Loucy (cell line): ENCODE data around the gene ABCC11.

Experiments used
- H2AFZ ChIP-seq: fragments of 200-600 bp; sonication (generic); 2 replicates; pipeline ENCODE4 v1.6.0; 2016; ENCODE audit warnings: antibody characterized with exemption, mild to moderate bottlenecking, low read length, moderate library complexity
- H3F3A ChIP-seq: fragments of 200-600 bp; 2 replicates; pipeline ENCODE4 v1.6.0; 2016; ENCODE audit warnings: antibody characterized with exemption, low read depth, mild to moderate bottlenecking
- H3K27me3 ChIP-seq: fragments of 200-600 bp; sonication (generic); 2 replicates; pipeline ENCODE4 v1.6.1; 2014; ENCODE audit warnings: low read length, mild to moderate bottlenecking; ENCODE audit not compliant: insufficient read depth, poor library complexity, severe bottlenecking
- H3K36me3 ChIP-seq: fragments of 200-600 bp; sonication (generic); 2 replicates; pipeline ENCODE4 v1.6.1; 2016; ENCODE audit warnings: low read length; ENCODE audit not compliant: insufficient read depth
- H3K4me1 ChIP-seq: fragments of 200-600 bp; sonication (generic); 2 replicates; pipeline ENCODE4 v1.5.1; 2014; ENCODE audit warnings: low read length, mild to moderate bottlenecking; ENCODE audit not compliant: insufficient read depth, poor library complexity, severe bottlenecking
- H3K4me2 ChIP-seq: fragments of 200-600 bp; sonication (generic); 2 replicates; pipeline ENCODE4 v1.6.0; 2014; ENCODE audit warnings: antibody characterized with exemption, low read length, low read depth, mild to moderate bottlenecking; ENCODE audit not compliant: poor library complexity, severe bottlenecking
- H3K4me3 ChIP-seq: fragments of 200-600 bp; sonication (generic); 2 replicates; pipeline ENCODE4 v1.5.1; 2014; ENCODE audit warnings: low read length, mild to moderate bottlenecking, mixed read lengths; ENCODE audit not compliant: poor library complexity, severe bottlenecking
- H3K79me2 ChIP-seq: fragments of 200-600 bp; sonication (generic); 2 replicates; pipeline ENCODE4 v1.6.1; 2014; ENCODE audit warnings: low read length; ENCODE audit not compliant: insufficient read depth
- H3K9ac ChIP-seq: fragments of 200-600 bp; sonication (generic); 2 replicates; pipeline ENCODE4 v1.6.0; 2014; ENCODE audit warnings: mild to moderate bottlenecking, low read depth, low read length, moderate library complexity; ENCODE audit not compliant: poor library complexity, severe bottlenecking
- H3K9me2 ChIP-seq: fragments of 200-600 bp; sonication (generic); replicated peaks from 2 replicates; pipeline ENCODE4 v1.6.1; 2016; ENCODE audit warnings: low read depth, low read length, mixed read lengths
- H3K9me3 ChIP-seq: fragments of 200-600 bp; sonication (generic); 2 replicates; pipeline ENCODE4 v1.6.1; 2014; ENCODE audit warnings: mild to moderate bottlenecking, antibody characterized with exemption, low read length, low read depth; ENCODE audit not compliant: insufficient read depth
- H4K20me1 ChIP-seq: fragments of 200-600 bp; sonication (generic); 2 replicates; pipeline ENCODE4 v1.6.0; 2014; ENCODE audit warnings: antibody characterized with exemption, low read length, mild to moderate bottlenecking; ENCODE audit not compliant: insufficient read depth, poor library complexity, severe bottlenecking
- CTCF ChIP-seq: fragments of 200-600 bp; sonication (generic); conservative IDR thresholded peaks from 2 replicates; pipeline ENCODE4 v1.5.1; 2014; ENCODE audit warnings: mild to moderate bottlenecking, antibody characterized with exemption, low read length
- EZH2phosphoT487 ChIP-seq: fragments of 200-600 bp; IDR thresholded peaks from 2 replicates; pipeline ENCODE4 v1.6.1; 2018; ENCODE audit warnings: antibody characterized with exemption, mild to moderate bottlenecking, moderate library complexity, borderline replicate concordance

ABCC11 gene

GRCh38 chr16:48292452-48292851 lies 45.1 kb upstream of the ABCC11 start:
- no peak overlapping the region for H2AFZ ChIP-seq
- no peaks in the 10 kb centered on the region for H3F3A ChIP-seq
- no peaks in the 10 kb centered on the region for H3K79me2 ChIP-seq
- H3K36me3 ChIP-seq: peaks cover 52% of the 10 kb centered on the region; the same call in 1 of the 2 replicates
- H3K9me3 ChIP-seq: peaks cover 2% of the 10 kb centered on the region
- H3K9ac ChIP-seq: no peak overlapping the region
- no peaks in the 10 kb centered on the region for H4K20me1 ChIP-seq
- H3K4me2 ChIP-seq: no peak overlapping the region
- no peak overlapping the region for H3K4me3 ChIP-seq
- peaks cover 6% of the 10 kb centered on the region for H3K4me1 ChIP-seq
- no peak for TF ChIP-seq CTCF
- no peak for TF ChIP-seq EZH2phosphoT487
- H3K9me2 ChIP-seq: no peaks in the 10 kb centered on the region
- peaks cover 4% of the 10 kb centered on the region for H3K27me3 ChIP-seq

- H3F3A ChIP-seq: no peaks in the 10 kb centered on the region
Measured at GRCh38 chr16:48291754-48292153, 44.4 kb upstream of the ABCC11 start.

GRCh38 chr16:48291303-48291702 lies 44.0 kb upstream of the ABCC11 start:
- Histone ChIP-seq H4K20me1 (no peaks in the 10 kb centered on the region), H3K9me3 (peaks cover 12% of the 10 kb centered on the region), H3K9ac (no peak overlapping the region), H3K27me3 (peaks cover 8% of the 10 kb centered on the region), H3F3A (no peaks in the 10 kb centered on the region), H3K79me2 (no peaks in the 10 kb centered on the region), H3K4me2 (no peak overlapping the region), H3K36me3 (peaks cover 55% of the 10 kb centered on the region; the same call in 1 of the 2 replicates), H3K4me1 (peaks cover 6% of the 10 kb centered on the region), H3K4me3 (no peak overlapping the region), H3K9me2 (no peaks in the 10 kb centered on the region), H2AFZ (no peak overlapping the region)
- TF ChIP-seq EZH2phosphoT487 (no peak), CTCF (no peak)

More at GRCh38 chr16:48291754-48292153, 44.4 kb upstream of the ABCC11 start:
- H3K4me2 ChIP-seq: no peak overlapping the region
- H3K4me1 ChIP-seq: peaks cover 6% of the 10 kb centered on the region
- no peaks in the 10 kb centered on the region for H3K9me2 ChIP-seq
- H3K9me3 ChIP-seq: peaks cover 9% of the 10 kb centered on the region
- no peaks in the 10 kb centered on the region for H3K79me2 ChIP-seq
- TF ChIP-seq EZH2phosphoT487: no peak
- no peak for TF ChIP-seq CTCF
- no peak overlapping the region for H3K9ac ChIP-seq
- peaks cover 8% of the 10 kb centered on the region for H3K27me3 ChIP-seq
- H3K4me3 ChIP-seq: no peak overlapping the region
- no peak overlapping the region for H2AFZ ChIP-seq
- no peaks in the 10 kb centered on the region for H4K20me1 ChIP-seq
- H3K36me3 ChIP-seq: peaks cover 54% of the 10 kb centered on the region; the same call in 1 of the 2 replicates
